Measurements from ENCODE around the gene CEP250.

The CEP250 gene, protein sequence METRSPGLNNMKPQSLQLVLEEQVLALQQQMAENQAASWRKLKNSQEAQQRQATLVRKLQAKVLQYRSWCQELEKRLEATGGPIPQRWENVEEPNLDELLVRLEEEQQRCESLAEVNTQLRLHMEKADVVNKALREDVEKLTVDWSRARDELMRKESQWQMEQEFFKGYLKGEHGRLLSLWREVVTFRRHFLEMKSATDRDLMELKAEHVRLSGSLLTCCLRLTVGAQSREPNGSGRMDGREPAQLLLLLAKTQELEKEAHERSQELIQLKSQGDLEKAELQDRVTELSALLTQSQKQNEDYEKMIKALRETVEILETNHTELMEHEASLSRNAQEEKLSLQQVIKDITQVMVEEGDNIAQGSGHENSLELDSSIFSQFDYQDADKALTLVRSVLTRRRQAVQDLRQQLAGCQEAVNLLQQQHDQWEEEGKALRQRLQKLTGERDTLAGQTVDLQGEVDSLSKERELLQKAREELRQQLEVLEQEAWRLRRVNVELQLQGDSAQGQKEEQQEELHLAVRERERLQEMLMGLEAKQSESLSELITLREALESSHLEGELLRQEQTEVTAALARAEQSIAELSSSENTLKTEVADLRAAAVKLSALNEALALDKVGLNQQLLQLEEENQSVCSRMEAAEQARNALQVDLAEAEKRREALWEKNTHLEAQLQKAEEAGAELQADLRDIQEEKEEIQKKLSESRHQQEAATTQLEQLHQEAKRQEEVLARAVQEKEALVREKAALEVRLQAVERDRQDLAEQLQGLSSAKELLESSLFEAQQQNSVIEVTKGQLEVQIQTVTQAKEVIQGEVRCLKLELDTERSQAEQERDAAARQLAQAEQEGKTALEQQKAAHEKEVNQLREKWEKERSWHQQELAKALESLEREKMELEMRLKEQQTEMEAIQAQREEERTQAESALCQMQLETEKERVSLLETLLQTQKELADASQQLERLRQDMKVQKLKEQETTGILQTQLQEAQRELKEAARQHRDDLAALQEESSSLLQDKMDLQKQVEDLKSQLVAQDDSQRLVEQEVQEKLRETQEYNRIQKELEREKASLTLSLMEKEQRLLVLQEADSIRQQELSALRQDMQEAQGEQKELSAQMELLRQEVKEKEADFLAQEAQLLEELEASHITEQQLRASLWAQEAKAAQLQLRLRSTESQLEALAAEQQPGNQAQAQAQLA (N-terminal part only)

DNA sequence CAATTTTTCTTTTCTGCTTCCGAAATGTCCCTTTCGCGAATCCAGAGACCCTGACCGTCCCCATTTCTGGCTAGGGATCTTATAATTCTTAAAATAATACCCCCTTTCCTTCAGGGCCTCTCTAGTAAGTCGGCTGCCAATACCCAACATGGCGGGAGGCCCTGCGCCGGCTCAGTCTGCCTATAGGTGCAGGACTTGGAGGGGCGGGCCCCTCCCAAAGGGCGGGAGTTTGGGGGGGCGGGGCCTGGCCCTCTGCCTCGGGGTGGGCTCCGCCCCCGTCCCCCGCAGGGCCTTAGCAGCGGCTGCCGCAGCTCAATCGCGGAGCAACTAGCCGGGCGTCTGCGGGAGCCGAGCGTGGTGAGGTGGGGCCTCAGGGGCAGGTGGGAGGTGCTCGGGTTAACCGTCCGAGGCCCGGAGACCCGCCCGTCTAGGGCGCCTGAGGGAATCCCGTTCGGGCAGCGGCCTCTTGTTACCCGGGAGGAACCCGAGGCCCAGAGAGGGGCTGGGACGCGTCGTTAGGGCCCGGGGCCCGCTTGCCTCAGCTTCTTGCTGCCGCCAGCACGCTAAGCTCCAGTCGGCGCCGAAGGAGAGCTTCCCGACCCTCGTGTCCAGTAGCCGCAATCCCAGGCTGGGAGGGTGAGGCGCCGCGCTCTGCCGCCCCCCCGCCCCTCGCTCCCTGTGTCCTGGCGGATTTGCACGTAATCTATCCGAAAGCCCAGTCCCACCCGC, at the start of gene CEP250:
Gene CEP250, plus strand, starts transcription at position 718 of the 729 bp plus-strand sequence. CDS start 6,770 bp downstream, outside the sequence.
- TF ChIP-seq CTCF (IDR thresholded peaks at IDR 0.05): no peak

- no peak for TF ChIP-seq CTCF (IDR thresholded peaks at IDR 0.05)
Measured at GRCh38 chr20:35405775-35406174, 49.6 kb upstream of the CEP250 start.

- TF ChIP-seq CTCF (IDR thresholded peaks at IDR 0.05): no peak
Measured at GRCh38 chr20:35408270-35408669, 47.1 kb upstream of the CEP250 start.

DNA sequence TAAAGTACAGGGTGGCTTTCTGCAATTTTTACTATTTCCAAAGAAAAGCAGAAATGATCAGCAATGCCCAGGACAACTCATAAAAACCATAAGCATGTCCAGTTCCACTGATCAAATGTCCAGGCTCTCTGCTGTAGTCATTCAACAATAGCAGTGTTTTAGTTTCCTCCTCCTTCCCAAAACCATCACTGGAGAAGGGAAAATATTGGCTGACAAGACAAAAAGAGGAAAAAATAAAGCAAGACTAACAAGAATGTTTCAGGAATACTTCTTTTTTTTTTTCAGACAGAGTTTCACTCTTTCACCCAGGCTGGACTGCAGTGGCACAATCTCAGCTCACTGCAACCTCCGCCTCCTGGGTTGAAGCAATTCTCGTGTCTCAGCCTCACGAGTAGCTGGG, 45.9 kb upstream of the CEP250 start:
- no peak for TF ChIP-seq CTCF (IDR thresholded peaks at IDR 0.05)

DNA sequence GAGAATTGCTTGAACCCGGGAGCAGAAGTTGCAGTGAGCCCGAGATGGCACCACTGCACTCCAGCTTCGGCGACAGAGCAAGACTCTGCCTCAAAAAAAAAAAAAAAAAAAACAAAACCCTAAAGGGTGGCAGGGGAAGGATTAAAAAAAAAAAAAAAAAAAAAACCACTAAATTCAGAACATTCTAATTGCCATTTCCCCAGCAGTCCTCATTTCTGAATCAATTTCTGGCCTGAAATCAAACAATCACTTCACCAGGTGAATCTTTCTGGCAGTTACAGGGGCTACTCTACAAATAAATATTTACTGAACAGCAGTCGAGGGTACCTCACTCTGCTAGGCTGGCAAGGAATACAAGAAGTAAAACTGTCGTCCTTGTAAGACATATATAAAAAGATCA, 44.8 kb upstream of the CEP250 start:
- no peak for TF ChIP-seq CTCF (IDR thresholded peaks at IDR 0.05)

GRCh38 chr20:35421322-35421721, 34.1 kb upstream of the CEP250 start:
- no peak for TF ChIP-seq CTCF (IDR thresholded peaks at IDR 0.05)
